LNCAP (cell line): ENCODE data around the gene STK40.

Source experiments
- TF ChIP-seq, protein P1 (sequence below): fragments of 450-650 bp; IDR thresholded peaks from 2 replicates; pipeline ENCODE4 v1.5.1; 2017; ENCODE audit warnings: mild to moderate bottlenecking

Gene STK40

DNA sequence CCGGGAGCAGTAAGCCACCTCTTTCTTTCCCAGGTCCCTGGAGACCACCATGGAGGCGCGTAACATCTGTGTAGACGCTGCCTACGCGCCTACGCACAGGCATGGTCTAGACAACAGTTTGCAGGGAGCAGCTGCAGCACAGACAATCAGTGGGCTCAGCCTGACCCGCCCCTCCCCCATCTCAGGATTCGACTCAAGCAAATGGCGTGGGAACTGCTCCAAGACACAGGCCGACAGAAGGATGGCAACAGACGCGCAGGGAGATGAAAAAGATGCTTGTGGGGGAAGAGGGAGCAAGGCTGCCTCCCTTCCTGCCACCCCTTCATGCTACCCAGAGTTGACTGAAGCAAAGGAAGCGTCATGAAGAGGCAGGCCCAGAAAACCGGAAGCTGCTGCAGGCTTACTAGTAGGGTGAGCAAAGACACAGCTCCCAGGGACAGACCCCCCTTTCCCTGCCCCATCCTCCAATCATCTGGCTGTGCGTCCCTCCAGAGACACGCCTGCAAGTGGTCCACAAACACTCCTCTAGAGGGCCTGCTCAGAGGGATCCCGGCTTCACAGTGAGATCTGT is 19.5 kb downstream of the STK40 start:
- TF ChIP-seq, protein P1, sequence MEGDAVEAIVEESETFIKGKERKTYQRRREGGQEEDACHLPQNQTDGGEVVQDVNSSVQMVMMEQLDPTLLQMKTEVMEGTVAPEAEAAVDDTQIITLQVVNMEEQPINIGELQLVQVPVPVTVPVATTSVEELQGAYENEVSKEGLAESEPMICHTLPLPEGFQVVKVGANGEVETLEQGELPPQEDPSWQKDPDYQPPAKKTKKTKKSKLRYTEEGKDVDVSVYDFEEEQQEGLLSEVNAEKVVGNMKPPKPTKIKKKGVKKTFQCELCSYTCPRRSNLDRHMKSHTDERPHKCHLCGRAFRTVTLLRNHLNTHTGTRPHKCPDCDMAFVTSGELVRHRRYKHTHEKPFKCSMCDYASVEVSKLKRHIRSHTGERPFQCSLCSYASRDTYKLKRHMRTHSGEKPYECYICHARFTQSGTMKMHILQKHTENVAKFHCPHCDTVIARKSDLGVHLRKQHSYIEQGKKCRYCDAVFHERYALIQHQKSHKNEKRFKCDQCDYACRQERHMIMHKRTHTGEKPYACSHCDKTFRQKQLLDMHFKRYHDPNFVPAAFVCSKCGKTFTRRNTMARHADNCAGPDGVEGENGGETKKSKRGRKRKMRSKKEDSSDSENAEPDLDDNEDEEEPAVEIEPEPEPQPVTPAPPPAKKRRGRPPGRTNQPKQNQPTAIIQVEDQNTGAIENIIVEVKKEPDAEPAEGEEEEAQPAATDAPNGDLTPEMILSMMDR: no peak

DNA sequence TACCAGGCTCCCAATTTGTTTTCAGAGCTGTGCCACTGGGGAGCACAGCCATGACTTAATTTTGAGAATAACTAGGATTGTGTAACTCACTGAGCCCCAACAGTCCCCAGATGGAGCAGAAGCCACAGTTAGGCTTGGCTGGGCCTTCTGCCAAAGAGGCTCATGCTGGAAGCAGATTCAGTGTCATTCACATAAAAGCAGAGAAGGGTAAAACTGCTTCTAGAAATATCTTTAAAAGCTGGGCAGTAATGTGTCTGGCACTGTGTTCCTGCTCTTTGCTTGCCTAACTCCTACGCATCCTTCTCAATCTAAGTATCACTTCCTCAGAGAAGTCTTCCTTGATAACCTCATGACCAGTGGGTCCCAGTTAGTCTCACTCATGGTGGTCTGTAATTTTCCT is 20.3 kb downstream of the STK40 start:
- TF ChIP-seq, protein P1: no peak

DNA sequence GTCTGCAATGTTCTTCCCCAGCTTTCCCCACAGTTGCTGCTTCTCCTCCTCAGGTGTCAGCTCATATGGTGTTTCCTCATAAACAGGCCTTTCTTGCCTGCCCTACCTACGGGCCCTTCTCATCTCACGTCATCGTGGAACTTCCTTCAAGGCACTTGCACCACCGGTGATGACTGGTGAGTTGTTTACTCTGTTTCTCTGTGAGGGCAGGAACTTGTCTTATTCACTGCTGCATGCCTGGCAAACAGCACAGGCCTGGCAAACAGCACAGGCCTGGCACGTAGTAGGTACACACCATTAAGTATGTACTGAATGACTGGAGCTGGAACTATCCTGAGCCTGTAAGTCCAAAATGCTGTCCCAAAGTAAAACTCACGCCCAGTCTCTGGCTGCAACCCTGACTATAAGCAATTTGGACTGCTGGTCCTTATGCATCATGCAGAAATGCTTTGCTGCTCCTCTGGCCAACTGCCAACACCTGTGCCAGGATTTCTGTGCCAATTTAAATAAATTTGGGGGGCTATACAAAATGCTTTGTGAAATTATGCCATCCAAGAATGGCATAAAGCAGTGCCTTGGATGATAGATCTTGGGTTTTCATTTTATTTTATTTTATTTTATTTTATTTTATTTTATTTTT is 25.7 kb downstream of the STK40 start:
- TF ChIP-seq, protein P1: no peak

DNA sequence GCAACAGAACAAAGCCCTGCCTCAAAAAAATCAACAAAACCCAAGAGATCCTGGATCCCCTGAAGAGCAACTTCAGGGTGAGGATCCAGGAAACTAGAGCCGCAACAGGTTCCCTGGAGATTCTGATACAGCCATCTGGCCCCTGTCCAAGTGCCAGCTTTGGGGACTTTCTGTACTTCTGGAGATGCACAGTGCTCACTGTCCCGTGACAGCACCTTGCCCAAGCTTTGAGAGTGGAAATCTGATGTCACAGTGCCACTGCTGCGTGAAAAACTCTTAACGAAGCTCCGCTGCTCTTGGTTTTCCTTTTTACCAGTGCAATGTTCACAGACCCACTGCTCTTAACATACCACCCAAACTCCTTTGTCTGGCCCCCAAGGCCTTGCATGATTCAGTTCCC is 26.3 kb downstream of the STK40 start:
- TF ChIP-seq, protein P1: no peak

DNA sequence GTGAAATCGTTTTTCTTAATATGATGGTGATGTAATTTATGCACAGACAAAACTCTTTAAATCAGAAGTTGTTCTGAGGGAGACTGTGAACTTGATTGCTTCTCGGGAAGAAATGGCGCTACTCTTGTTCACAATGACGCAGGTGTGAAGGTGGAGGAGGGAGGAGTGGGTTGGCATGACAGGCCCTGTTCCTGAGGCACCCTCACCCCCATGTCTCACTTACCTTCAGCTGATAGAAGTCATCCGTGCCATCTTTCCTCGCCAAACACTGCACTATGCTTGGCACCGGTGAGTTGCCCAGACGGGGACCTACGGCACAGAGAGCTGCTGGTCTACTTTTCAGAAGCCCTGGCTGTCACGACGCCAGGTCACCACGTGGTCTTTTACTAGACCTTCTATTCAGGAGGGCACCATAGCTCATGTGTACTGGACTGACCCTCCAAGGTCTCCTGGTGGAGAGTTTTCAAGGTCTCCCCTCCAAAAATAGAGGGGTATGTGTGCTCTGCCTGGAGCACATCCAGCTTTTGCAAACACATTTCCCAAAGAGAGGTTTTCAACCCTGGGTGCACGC is 27.1 kb downstream of the STK40 start:
- TF ChIP-seq, protein P1: no peak

DNA sequence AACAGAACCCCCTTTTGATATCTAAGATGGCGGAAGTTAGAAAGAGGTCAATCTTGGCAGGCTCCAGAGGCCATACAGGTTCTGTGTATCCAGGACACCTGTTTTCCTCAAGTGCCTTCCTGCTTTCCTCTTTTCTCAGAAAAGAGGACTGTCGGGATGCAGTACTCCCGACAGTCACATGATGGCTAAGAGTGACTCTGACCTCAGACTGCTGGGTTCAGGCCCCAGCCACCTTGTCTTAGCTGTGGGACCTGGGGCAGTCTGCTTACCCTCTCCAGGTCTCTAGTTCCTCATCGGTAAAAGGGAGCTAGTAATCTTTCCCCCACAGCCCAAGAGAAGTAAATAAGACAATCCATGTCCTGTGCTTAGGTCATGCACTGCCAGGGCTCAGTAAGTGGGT is 29.9 kb downstream of the STK40 start:
- TF ChIP-seq, protein P1: no peak

DNA sequence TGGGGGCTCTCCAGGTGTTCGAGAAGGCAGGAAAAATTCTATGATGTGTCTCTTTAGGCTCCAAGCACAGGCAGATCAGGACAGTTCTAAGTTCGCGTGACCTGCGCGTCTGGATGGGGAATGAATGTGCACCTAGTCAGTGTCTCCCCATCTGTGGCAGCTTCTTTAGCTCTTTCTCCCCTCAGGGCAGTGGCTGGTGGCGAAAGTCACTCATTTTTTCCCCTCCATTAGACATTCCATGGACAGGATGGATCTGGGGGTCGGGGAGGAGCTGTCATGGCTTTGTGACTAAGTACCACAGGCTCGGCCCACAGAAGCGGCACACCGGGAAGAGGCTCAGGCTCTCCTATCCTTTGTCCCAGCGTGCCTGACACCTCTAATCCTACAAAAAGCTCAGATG is 31.2 kb downstream of the STK40 start:
- TF ChIP-seq, protein P1: no peak
